ENCODE measurements around the gene PLEKHA4.
A peak's percentile ranks its signal among the peaks of the same experiment; 100 is the strongest.
"Not testable (repeated sequence)": the region's sequence is repeated elsewhere in the genome, so short reads cannot be mapped to it uniquely, and the experiment has no call there.

The PLEKHA4 gene

GRCh38 chr19:48873476-48874302 is 5.3 kb upstream of the PLEKHA4 start:
- TF ChIP-seq, protein P1, sequence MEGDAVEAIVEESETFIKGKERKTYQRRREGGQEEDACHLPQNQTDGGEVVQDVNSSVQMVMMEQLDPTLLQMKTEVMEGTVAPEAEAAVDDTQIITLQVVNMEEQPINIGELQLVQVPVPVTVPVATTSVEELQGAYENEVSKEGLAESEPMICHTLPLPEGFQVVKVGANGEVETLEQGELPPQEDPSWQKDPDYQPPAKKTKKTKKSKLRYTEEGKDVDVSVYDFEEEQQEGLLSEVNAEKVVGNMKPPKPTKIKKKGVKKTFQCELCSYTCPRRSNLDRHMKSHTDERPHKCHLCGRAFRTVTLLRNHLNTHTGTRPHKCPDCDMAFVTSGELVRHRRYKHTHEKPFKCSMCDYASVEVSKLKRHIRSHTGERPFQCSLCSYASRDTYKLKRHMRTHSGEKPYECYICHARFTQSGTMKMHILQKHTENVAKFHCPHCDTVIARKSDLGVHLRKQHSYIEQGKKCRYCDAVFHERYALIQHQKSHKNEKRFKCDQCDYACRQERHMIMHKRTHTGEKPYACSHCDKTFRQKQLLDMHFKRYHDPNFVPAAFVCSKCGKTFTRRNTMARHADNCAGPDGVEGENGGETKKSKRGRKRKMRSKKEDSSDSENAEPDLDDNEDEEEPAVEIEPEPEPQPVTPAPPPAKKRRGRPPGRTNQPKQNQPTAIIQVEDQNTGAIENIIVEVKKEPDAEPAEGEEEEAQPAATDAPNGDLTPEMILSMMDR (IDR thresholded peaks at IDR 0.05; ENCODE audit: low read depth, low read length): no peak
- H3K4me3 ChIP-seq (ENCODE audit: low read depth, low read length): peak overlapping the region; percentile 100

GRCh38 chr19:48872884-48873475 is 4.6 kb upstream of the PLEKHA4 start:
- H3K4me3 ChIP-seq (ENCODE audit: low read depth, low read length): peak overlapping the region; percentile 100

DNA sequence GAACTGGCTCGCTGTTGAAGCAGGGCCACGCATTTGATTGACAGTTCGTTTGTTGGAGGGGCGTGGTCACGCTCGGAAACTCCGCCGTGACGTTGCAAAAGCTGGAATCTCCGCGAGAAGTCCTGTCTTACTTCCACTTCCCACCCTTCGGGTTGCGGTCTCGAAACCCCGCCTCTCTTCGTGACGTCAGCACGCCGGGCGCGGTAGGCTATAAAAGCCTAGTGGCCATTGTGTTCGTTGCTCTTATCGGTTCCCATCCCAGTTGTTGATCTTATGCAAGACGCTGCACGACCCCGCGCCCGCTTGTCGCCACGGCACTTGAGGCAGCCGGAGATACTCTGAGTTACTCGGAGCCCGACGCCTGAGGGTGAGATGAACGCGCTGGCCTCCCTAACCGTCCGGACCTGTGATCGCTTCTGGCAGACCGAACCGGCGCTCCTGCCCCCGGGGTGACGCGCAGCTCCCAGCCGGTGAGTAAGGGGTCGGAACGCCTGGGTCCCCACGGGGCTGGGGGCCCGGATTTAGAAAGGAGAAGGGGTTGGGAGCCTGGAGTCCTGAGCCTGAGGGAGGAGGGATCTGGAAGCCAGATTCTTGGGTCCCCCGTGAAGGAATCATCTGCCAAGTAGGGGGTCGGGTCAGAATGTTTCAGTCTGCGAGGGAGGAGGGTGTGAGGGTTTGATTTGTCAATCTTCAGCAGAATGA is 3.9 kb upstream of the PLEKHA4 start, which contains the start of gene PPP1R15A:
Gene PPP1R15A (plus strand): TSS at position 240 of the 702 bp plus-strand sequence. CDS start 813 bp downstream, outside the sequence.
- TF ChIP-seq, protein P1 (IDR thresholded peaks at IDR 0.05; ENCODE audit: low read depth, low read length): no peak
- peak within 1 kb of the TSS; percentile 100 for H3K4me3 ChIP-seq (ENCODE audit: low read depth, low read length)

More at GRCh38 chr19:48872884-48873475, 4.6 kb upstream of the PLEKHA4 start:
- TF ChIP-seq, protein P1 (IDR thresholded peaks at IDR 0.05; ENCODE audit: low read depth, low read length): no peak

GRCh38 chr19:48871471-48872181 is 3.2 kb upstream of the PLEKHA4 start:
- not testable (repeated sequence) for H3K4me3 ChIP-seq (ENCODE audit: low read depth, low read length)

- no peak overlapping the region for H3K4me3 ChIP-seq (ENCODE audit: low read depth, low read length)
- TF ChIP-seq, protein P1 (IDR thresholded peaks at IDR 0.05; ENCODE audit: low read depth, low read length): no peak
These were observed 1.6 kb upstream of the PLEKHA4 start for GRCh38 chr19:48870048-48870447.

DNA sequence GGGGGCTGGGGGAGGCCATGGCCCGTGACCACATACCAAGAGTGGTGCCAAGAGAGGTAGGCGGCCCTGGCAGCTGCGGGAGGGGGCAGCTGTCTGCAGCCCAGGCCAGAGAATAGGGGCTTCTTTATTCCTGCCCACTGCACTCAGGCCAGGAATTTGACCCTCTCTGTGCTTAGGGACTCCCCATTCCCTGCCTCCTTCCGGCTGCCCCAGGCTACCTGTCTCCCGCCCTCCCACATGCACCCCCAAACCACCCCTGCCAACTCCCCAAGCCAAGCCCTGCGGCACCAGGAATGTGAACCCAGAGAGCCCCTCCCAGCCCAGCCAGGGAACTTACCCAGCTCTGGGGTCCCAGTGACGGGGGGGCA is 687 bp downstream of the PLEKHA4 start:
- peak overlapping the region; percentile 64 for H3K4me3 ChIP-seq (ENCODE audit: low read depth, low read length)
- TF ChIP-seq, protein P1 (IDR thresholded peaks at IDR 0.05; ENCODE audit: low read depth, low read length): no peak

- peak overlapping the region; percentile 64 for H3K4me3 ChIP-seq (ENCODE audit: low read depth, low read length)
- TF ChIP-seq, protein P1 (IDR thresholded peaks at IDR 0.05; ENCODE audit: low read depth, low read length): no peak
These were observed 1.2 kb downstream of the PLEKHA4 start for GRCh38 chr19:48867123-48867745.
